GM23338 (cell line): Measurements from ENCODE around the gene CRAMP1. TPM values are rescaled to one million over a fixed set of nuclear protein-coding genes. Genes with fewer than 3 reads are reported as not detected.

ENCODE experiments used
- ATAC-seq: fragments of 200-7000 bp; cut with Tn5 transposase; 3 replicates; pipeline ENCODE4 v1.9.1; 2020
- DNase-seq: peaks from one replicate; pipeline ENCODE4 v3.0.0-alpha.2; 2015; ENCODE audit warnings: low spot score
- H2AFZ ChIP-seq: fragments of 200-600 bp; sonication (generic); 2 replicates; pipeline ENCODE4 v1.8.0; 2016; ENCODE audit warnings: antibody characterized with exemption, mild to moderate bottlenecking, moderate library complexity
- H3F3A ChIP-seq: fragments of 200-600 bp; sonication (generic); replicated peaks from 2 replicates; pipeline ENCODE4 v1.8.0; 2017; ENCODE audit warnings: antibody characterized with exemption, mixed run types, low read depth
- H3K27ac ChIP-seq: fragments of 200-600 bp; sonication (generic); 2 replicates; pipeline ENCODE4 v1.6.1; 2016; ENCODE audit warnings: low read depth
- H3K27me3 ChIP-seq: fragments of 200-600 bp; sonication (generic); 2 replicates; pipeline ENCODE4 v1.8.0; 2016; ENCODE audit warnings: mild to moderate bottlenecking, mixed run types, moderate library complexity; ENCODE audit not compliant: insufficient read depth
- H3K36me3 ChIP-seq: fragments of 200-600 bp; sonication (generic); 2 replicates; pipeline ENCODE4 v1.8.0; 2016; ENCODE audit warnings: mild to moderate bottlenecking; ENCODE audit not compliant: insufficient read depth
- H3K4me1 ChIP-seq: fragments of 200-600 bp; sonication (generic); 2 replicates; pipeline ENCODE4 v1.8.0; 2016; ENCODE audit warnings: mild to moderate bottlenecking, moderate library complexity; ENCODE audit not compliant: insufficient read depth
- H3K4me2 ChIP-seq: fragments of 200-600 bp; sonication (generic); 2 replicates; pipeline ENCODE4 v1.7.1; 2017; ENCODE audit warnings: mixed run types
- H3K4me3 ChIP-seq: fragments of 200-600 bp; sonication (generic); 2 replicates; pipeline ENCODE4 v1.6.1; 2016; ENCODE audit warnings: mixed run types
- H3K79me2 ChIP-seq: fragments of 200-600 bp; sonication (generic); replicated peaks from 2 replicates; pipeline ENCODE4 v1.8.0; 2017; ENCODE audit warnings: mild to moderate bottlenecking; ENCODE audit not compliant: insufficient read depth
- H3K9me2 ChIP-seq: fragments of 200-600 bp; sonication (generic); 2 replicates; pipeline ENCODE4 v1.8.0; 2017; ENCODE audit not compliant: insufficient read depth
- H4K20me1 ChIP-seq: fragments of 200-600 bp; sonication (generic); replicated peaks from 2 replicates; pipeline ENCODE4 v1.8.0; 2017; ENCODE audit warnings: mild to moderate bottlenecking; ENCODE audit not compliant: insufficient read depth
- H3K27ac Mint-ChIP-seq: 2 replicates; pipeline ENCODE4 v1.8.0; 2020; ENCODE audit warnings: inconsistent platforms, mild to moderate bottlenecking, moderate library complexity, mixed read lengths
- H3K27me3 Mint-ChIP-seq: 3 replicates; pipeline ENCODE4 v1.8.0; 2022; ENCODE audit warnings: low read depth, mild to moderate bottlenecking, moderate library complexity, mixed read lengths, inconsistent platforms; ENCODE audit not compliant: insufficient read depth, poor library complexity
- H3K36me3 Mint-ChIP-seq: 3 replicates; pipeline ENCODE4 v1.8.0; 2021; ENCODE audit warnings: low read depth, mild to moderate bottlenecking, inconsistent platforms, moderate library complexity, mixed read lengths
- H3K4me1 Mint-ChIP-seq: 3 replicates; pipeline ENCODE4 v1.8.0; 2020; ENCODE audit warnings: mild to moderate bottlenecking, inconsistent platforms, mixed read lengths
- H3K4me3 Mint-ChIP-seq: 3 replicates; pipeline ENCODE4 v1.8.0; 2021; ENCODE audit warnings: moderate library complexity, mild to moderate bottlenecking, inconsistent platforms, mixed read lengths
- H3K9me3 Mint-ChIP-seq: 3 replicates; pipeline ENCODE4 v1.8.0; 2020; ENCODE audit warnings: moderate library complexity, mild to moderate bottlenecking, inconsistent platforms, mixed read lengths
- CREB1 ChIP-seq: fragments of 250-450 bp; sonication (Bioruptor Pico); IDR thresholded peaks from 2 replicates; pipeline ENCODE4 v1.5.0; 2020; ENCODE audit warnings: low read depth, mild to moderate bottlenecking, moderate library complexity
- EZH2 ChIP-seq: fragments of 200-600 bp; sonication (generic); IDR thresholded peaks from one replicate; pipeline ENCODE4 v1.8.0; 2017; ENCODE audit warnings: antibody characterized with exemption, mild to moderate bottlenecking, low read depth; ENCODE audit not compliant: unreplicated experiment
- JUNB ChIP-seq: IDR thresholded peaks from one replicate; pipeline ENCODE4 v1.6.1; 2016; ENCODE audit warnings: antibody characterized with exemption; ENCODE audit not compliant: unreplicated experiment
- NANOG ChIP-seq: IDR thresholded peaks from 2 replicates; pipeline ENCODE4 v1.6.1; 2016; ENCODE audit warnings: antibody characterized with exemption, borderline replicate concordance
- STAT1 ChIP-seq: IDR thresholded peaks from one replicate; pipeline ENCODE4 v1.6.1; 2016; ENCODE audit warnings: antibody characterized with exemption; ENCODE audit not compliant: unreplicated experiment
- ZNF114 ChIP-seq: fragments of 250-450 bp; sonication (Bioruptor Pico); IDR thresholded peaks from 2 replicates; pipeline ENCODE4 v1.5.0; 2020; ENCODE audit warnings: mild to moderate bottlenecking, moderate library complexity
- polyA plus RNA-seq: library from polyadenylated mRNA; unstranded; fragments of >200 nt; fragmentation: Nextera tagmentation; extraction: Ambion mirVana; gene quantifications from 2 replicates; pipeline ENCODE4 v1.2.1, GENCODE V29; 2016
- total RNA-seq: library from RNA; depleted of rRNA; stranded (reverse); fragments of >200 nt; shearing (Covaris generic); gene quantifications from 2 replicates; pipeline ENCODE4 v1.2.3, GENCODE V29; 2014
- TF ChIP-seq, protein P1 (sequence below): fragments of 250-450 bp; sonication (Bioruptor Pico); IDR thresholded peaks from 2 replicates; pipeline ENCODE4 v1.5.0; 2020; ENCODE audit warnings: mild to moderate bottlenecking, moderate library complexity
- TF ChIP-seq, protein P2 (sequence below): IDR thresholded peaks from 2 replicates; pipeline ENCODE4 v1.6.1; 2016; ENCODE audit warnings: antibody characterized with exemption

CRAMP1 gene
- total and polyA plus RNA-seq, 2 experiments from 2014 or later: 3.4 to 16.7 TPM

DNA sequence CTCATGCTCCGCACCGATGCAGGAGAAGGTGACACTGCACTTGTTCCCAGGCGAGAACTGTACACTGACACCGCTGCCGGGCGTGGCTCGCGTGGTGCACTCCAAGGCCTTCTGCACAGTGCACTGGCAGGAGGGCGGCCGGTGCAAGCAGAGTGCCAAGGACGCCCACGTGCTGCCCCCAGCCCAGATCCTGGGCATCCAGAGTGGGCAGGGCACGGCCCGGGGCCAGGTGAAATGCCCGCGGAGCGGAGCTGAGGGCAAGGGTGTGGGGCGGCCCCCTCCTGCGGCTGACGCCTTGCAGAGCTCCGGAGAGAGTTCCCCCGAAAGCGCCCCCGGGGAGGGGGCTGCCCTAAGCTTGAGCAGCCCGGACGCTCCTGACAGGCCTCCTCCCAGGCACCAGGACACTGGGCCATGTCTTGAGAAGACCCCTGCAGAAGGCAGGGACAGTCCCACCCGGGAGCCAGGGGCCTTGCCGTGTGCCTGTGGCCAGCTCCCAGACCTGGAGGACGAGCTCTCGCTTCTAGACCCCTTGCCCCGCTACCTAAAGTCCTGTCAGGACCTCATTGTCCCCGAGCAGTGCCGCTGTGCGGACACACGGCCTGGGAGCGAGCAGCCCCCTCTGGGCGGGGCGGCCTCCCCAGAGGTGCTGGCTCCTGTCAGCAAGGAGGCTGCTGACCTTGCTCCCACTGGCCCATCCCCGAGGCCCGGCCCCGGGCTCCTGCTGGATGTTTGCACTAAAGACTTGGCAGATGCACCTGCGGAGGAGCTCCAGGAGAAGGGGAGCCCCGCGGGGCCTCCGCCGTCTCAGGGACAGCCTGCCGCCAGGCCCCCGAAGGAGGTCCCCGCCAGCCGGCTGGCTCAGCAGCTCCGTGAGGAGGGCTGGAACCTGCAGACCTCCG is 44.0 kb downstream of the CRAMP1 start:
- Mint-ChIP-seq H3K36me3 (peaks cover 45% of the 10 kb centered on the region), H3K27me3 (peaks cover 11% of the 10 kb centered on the region), H3K27ac (no peak overlapping the region), H3K4me3 (no peak overlapping the region), H3K4me1 (no peaks in the 10 kb centered on the region), H3K9me3 (no peaks in the 10 kb centered on the region; the same call in 1 of the 3 replicates)
- no peaks in the 10 kb centered on the region for H3K9me2 ChIP-seq
- ATAC-seq: no peak
- H4K20me1 ChIP-seq: peaks cover 1% of the 10 kb centered on the region
- no peak for TF ChIP-seq JUNB
- no peak for TF ChIP-seq ZNF114
- TF ChIP-seq STAT1: no peak
- no peak for TF ChIP-seq NANOG
- TF ChIP-seq, protein P1, sequence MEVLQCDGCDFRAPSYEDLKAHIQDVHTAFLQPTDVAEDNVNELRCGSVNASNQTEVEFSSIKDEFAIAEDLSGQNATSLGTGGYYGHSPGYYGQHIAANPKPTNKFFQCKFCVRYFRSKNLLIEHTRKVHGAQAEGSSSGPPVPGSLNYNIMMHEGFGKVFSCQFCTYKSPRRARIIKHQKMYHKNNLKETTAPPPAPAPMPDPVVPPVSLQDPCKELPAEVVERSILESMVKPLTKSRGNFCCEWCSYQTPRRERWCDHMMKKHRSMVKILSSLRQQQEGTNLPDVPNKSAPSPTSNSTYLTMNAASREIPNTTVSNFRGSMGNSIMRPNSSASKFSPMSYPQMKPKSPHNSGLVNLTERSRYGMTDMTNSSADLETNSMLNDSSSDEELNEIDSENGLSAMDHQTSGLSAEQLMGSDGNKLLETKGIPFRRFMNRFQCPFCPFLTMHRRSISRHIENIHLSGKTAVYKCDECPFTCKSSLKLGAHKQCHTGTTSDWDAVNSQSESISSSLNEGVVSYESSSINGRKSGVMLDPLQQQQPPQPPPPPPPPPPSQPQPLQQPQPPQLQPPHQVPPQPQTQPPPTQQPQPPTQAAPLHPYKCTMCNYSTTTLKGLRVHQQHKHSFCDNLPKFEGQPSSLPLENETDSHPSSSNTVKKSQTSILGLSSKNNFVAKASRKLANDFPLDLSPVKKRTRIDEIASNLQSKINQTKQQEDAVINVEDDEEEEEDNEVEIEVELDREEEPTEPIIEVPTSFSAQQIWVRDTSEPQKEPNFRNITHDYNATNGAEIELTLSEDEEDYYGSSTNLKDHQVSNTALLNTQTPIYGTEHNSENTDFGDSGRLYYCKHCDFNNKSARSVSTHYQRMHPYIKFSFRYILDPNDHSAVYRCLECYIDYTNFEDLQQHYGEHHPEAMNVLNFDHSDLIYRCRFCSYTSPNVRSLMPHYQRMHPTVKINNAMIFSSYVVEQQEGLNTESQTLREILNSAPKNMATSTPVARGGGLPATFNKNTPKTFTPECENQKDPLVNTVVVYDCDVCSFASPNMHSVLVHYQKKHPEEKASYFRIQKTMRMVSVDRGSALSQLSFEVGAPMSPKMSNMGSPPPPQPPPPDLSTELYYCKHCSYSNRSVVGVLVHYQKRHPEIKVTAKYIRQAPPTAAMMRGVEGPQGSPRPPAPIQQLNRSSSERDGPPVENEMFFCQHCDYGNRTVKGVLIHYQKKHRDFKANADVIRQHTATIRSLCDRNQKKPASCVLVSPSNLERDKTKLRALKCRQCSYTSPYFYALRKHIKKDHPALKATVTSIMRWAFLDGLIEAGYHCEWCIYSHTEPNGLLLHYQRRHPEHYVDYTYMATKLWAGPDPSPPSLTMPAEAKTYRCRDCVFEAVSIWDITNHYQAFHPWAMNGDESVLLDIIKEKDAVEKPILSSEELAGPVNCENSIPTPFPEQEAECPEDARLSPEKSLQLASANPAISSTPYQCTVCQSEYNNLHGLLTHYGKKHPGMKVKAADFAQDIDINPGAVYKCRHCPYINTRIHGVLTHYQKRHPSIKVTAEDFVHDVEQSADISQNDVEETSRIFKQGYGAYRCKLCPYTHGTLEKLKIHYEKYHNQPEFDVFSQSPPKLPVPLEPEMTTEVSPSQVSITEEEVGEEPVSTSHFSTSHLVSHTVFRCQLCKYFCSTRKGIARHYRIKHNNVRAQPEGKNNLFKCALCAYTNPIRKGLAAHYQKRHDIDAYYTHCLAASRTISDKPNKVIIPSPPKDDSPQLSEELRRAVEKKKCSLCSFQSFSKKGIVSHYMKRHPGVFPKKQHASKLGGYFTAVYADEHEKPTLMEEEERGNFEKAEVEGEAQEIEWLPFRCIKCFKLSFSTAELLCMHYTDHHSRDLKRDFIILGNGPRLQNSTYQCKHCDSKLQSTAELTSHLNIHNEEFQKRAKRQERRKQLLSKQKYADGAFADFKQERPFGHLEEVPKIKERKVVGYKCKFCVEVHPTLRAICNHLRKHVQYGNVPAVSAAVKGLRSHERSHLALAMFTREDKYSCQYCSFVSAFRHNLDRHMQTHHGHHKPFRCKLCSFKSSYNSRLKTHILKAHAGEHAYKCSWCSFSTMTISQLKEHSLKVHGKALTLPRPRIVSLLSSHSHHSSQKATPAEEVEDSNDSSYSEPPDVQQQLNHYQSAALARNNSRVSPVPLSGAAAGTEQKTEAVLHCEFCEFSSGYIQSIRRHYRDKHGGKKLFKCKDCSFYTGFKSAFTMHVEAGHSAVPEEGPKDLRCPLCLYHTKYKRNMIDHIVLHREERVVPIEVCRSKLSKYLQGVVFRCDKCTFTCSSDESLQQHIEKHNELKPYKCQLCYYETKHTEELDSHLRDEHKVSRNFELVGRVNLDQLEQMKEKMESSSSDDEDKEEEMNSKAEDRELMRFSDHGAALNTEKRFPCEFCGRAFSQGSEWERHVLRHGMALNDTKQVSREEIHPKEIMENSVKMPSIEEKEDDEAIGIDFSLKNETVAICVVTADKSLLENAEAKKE: no peak
- TF ChIP-seq, protein P2, sequence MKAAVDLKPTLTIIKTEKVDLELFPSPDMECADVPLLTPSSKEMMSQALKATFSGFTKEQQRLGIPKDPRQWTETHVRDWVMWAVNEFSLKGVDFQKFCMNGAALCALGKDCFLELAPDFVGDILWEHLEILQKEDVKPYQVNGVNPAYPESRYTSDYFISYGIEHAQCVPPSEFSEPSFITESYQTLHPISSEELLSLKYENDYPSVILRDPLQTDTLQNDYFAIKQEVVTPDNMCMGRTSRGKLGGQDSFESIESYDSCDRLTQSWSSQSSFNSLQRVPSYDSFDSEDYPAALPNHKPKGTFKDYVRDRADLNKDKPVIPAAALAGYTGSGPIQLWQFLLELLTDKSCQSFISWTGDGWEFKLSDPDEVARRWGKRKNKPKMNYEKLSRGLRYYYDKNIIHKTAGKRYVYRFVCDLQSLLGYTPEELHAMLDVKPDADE: no peak
- no peak for TF ChIP-seq EZH2
- TF ChIP-seq CREB1 (CRISPR knock-in tag): no peak
- no peak overlapping the region for H3K4me2 ChIP-seq
- no peaks in the 10 kb centered on the region for H3K79me2 ChIP-seq
- H2AFZ ChIP-seq: no peak overlapping the region
- no peak overlapping the region for H3K27ac ChIP-seq
- H3K4me1 ChIP-seq: no peaks in the 10 kb centered on the region
- H3K4me3 ChIP-seq: no peak overlapping the region
- no peak for DNase-seq
- no peaks in the 10 kb centered on the region for H3K27me3 ChIP-seq
- no peaks in the 10 kb centered on the region for H3F3A ChIP-seq
- H3K36me3 ChIP-seq: peaks cover 3% of the 10 kb centered on the region; the same call in 1 of the 2 replicates
